Measurements from ENCODE around the gene SLC9B1.

DNA sequence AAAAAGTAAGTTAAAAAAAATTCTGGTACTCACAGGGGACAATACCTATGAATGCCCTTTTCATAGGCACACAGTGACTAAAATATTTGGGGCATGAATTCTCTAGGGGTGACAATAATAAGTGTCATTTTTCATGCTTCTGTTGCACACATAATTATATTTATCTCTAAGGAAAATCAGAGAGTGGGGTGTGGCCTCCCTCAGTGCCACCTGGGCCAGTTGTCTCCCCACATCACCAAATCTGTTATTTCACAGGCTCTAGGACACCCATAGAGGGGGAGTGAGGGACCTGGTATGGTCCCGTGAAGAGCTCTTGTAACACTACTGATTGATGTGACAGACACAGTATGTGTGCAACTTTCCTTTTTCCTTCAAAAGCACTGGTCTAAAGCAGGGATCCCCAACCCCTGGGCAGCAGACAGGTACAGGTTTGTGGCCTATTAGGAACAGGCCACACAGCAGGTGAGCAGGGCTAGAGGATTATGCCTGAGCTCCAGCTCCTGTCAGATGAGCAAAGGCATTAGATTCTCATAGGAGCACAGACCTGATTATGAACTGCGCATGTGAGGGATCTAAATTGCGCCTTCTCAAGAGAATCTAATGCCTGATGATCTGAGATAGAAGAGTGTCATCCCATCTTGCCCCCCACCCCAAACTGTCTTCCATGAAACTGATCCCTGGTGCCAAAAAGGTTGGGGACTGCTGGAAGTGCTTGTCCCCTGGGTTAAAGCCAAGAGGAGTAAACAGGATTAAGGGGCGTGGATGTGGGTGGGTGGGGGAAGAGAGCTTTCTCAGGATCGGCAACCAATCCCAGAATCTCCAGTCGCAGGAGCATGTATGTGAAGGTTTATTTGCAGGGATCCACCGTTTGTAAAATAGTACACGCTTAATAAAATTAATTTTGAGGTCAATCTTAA is 856 bp downstream of the SLC9B1 start:
- TF ChIP-seq, protein P1, sequence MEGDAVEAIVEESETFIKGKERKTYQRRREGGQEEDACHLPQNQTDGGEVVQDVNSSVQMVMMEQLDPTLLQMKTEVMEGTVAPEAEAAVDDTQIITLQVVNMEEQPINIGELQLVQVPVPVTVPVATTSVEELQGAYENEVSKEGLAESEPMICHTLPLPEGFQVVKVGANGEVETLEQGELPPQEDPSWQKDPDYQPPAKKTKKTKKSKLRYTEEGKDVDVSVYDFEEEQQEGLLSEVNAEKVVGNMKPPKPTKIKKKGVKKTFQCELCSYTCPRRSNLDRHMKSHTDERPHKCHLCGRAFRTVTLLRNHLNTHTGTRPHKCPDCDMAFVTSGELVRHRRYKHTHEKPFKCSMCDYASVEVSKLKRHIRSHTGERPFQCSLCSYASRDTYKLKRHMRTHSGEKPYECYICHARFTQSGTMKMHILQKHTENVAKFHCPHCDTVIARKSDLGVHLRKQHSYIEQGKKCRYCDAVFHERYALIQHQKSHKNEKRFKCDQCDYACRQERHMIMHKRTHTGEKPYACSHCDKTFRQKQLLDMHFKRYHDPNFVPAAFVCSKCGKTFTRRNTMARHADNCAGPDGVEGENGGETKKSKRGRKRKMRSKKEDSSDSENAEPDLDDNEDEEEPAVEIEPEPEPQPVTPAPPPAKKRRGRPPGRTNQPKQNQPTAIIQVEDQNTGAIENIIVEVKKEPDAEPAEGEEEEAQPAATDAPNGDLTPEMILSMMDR (IDR thresholded peaks at IDR 0.05; ENCODE audit: low read depth, low read length, poor library complexity, severe bottlenecking): no peak
- no peak for TF ChIP-seq EZH2phosphoT487 (IDR thresholded peaks at IDR 0.05; ENCODE audit: borderline replicate concordance, low read length)
